H1 (cell line): Measurements from ENCODE around the gene HEATR5A. TPM values are rescaled to one million over a fixed set of nuclear protein-coding genes. Genes with fewer than 3 reads are reported as not detected.
A peak's percentile ranks its signal among the peaks of the same experiment; 100 is the strongest.

Experiments used
- CTCF ChIA-PET: fragments of 300-600 bp; sonication (Branson Sonifier 250); formaldehyde crosslinking; loops from one replicate; lab custom pipeline; 2021; ENCODE audit not compliant: partially characterized antibody; lab: Charles Lee
- POLR2A ChIA-PET: fragments of 300-600 bp; sonication (Branson Sonifier 250); formaldehyde crosslinking; loops from one replicate; lab custom pipeline; 2021; ENCODE audit warnings: inconsistent platforms; ENCODE audit not compliant: partially characterized antibody; lab: Charles Lee
- DNase-seq, 2 experiments: peaks; one replicate each; pipeline versions ENCODE4 v3.0.0 to v3.0.0-alpha.2; 2010 to 2022; ENCODE audit warnings: low spot score in 2 of 2, low read depth in 1 of 2, mixed read lengths in 1 of 2
- FAIRE-seq: peaks from 2 replicates; lab custom pipeline; 2011; peaks lifted over from hg19 to GRCh38; lab: Jason Lieb, UNC
- H2AFZ ChIP-seq: 2 replicates; pipeline ENCODE4 v1.8.1; 2012; ENCODE audit warnings: low read length, inconsistent platforms
- H2AK5ac ChIP-seq: 2 replicates; pipeline ENCODE4 v1.6.1; 2013; ENCODE audit warnings: low read depth, low read length
- H2BK120ac ChIP-seq: replicated peaks from 2 replicates; pipeline ENCODE3; 2013; ENCODE audit warnings: low read depth, low read length, inconsistent platforms
- H2BK12ac ChIP-seq: 2 replicates; pipeline ENCODE4 v1.6.1; 2013; ENCODE audit warnings: low read depth, low read length
- H2BK15ac ChIP-seq: 2 replicates; pipeline ENCODE4 v1.6.1; 2013; ENCODE audit warnings: low read length
- H2BK20ac ChIP-seq: 2 replicates; pipeline ENCODE4 v1.6.1; 2013; ENCODE audit warnings: low read length
- H2BK5ac ChIP-seq: 2 replicates; pipeline ENCODE4 v1.6.1; 2013; ENCODE audit warnings: low read depth, low read length
- H3K14ac ChIP-seq: 2 replicates; pipeline ENCODE4 v1.6.1; 2013; ENCODE audit warnings: inconsistent platforms; ENCODE audit not compliant: insufficient read length
- H3K18ac ChIP-seq: 2 replicates; pipeline ENCODE4 v1.6.1; 2013; ENCODE audit warnings: low read length; ENCODE audit errors: extremely low read depth
- H3K23ac ChIP-seq: 2 replicates; pipeline ENCODE4 v1.6.1; 2013; ENCODE audit warnings: inconsistent platforms; ENCODE audit not compliant: insufficient read length
- H3K23me2 ChIP-seq: 2 replicates; pipeline ENCODE4 v1.6.1; 2013; ENCODE audit warnings: low read depth, low read length
- H3K27ac ChIP-seq: 2 replicates; pipeline ENCODE4 v1.6.1; 2011; ENCODE audit warnings: low read depth, low read length, inconsistent platforms
- H3K27me3 ChIP-seq, 4 experiments: replicated peaks in 1 of 4; 1 replicate in 1 of 4; 2 replicates in 3 of 4; pipeline versions ENCODE4 v1.6.1 to v1.8.1; 2011 to 2013; ENCODE audit warnings: low read length in 3 of 4, mild to moderate bottlenecking in 3 of 4, inconsistent platforms in 2 of 4, mixed read lengths in 2 of 4, moderate library complexity in 1 of 4; ENCODE audit not compliant: control insufficient read depth in 3 of 4, insufficient read depth in 3 of 4; ENCODE audit errors: extremely low read depth in 1 of 4
- H3K36me3 ChIP-seq, 4 experiments: 2 replicates each; pipeline versions ENCODE4 v1.6.1 to v1.8.1; 2011 to 2013; ENCODE audit warnings: mild to moderate bottlenecking in 4 of 4, low read length in 3 of 4, moderate library complexity in 2 of 4, control low read depth in 1 of 4, inconsistent platforms in 1 of 4; ENCODE audit not compliant: insufficient read depth in 4 of 4, control insufficient read depth in 2 of 4
- H3K4ac ChIP-seq: replicated peaks from 2 replicates; pipeline ENCODE3; 2013; ENCODE audit warnings: low read length, low read depth, mixed read lengths, inconsistent platforms; ENCODE audit not compliant: insufficient read length
- H3K4me1 ChIP-seq, 4 experiments: replicated peaks in 1 of 4; 1 replicate in 1 of 4; 2 replicates in 3 of 4; pipeline versions ENCODE4 v1.6.1 to v1.8.1; 2011 to 2013; ENCODE audit warnings: low read length in 3 of 4, inconsistent platforms in 2 of 4, mixed read lengths in 1 of 4; ENCODE audit not compliant: insufficient read depth in 4 of 4, control insufficient read depth in 3 of 4
- H3K4me2 ChIP-seq, 2 experiments: 2 replicates each; pipeline versions ENCODE4 v1.6.1 to v1.8.1; 2011 to 2013; ENCODE audit warnings: low read depth in 2 of 2, low read length in 2 of 2, control low read depth in 1 of 2, inconsistent platforms in 1 of 2, mild to moderate bottlenecking in 1 of 2; ENCODE audit not compliant: insufficient read depth in 1 of 2
- H3K4me3 ChIP-seq, 4 experiments: fragments of 200-600, 300-600 bp in 1 of 4; sonication (generic), shearing (Covaris generic), sonication (Bioruptor Twin) in 1 of 4; 2 replicates each; pipeline versions ENCODE4 v1.5.1 to v1.8.1; 2011 to 2016; ENCODE audit warnings: low read length in 4 of 4, low read depth in 3 of 4, control low read depth in 2 of 4, inconsistent platforms in 2 of 4, mild to moderate bottlenecking in 2 of 4, mixed read lengths in 1 of 4, moderate library complexity in 1 of 4; ENCODE audit not compliant: insufficient read depth in 2 of 4; ENCODE audit errors: extremely low read depth in 1 of 4
- H3K56ac ChIP-seq: replicated peaks from 2 replicates; pipeline ENCODE3; 2013; ENCODE audit warnings: low read depth, mild to moderate bottlenecking, mixed read lengths, low read length, inconsistent platforms; ENCODE audit not compliant: insufficient read length
- H3K79me1 ChIP-seq: 2 replicates; pipeline ENCODE4 v1.6.1; 2013; ENCODE audit warnings: low read depth, low read length, control low read depth
- H3K79me2 ChIP-seq, 2 experiments: 2 replicates each; pipeline versions ENCODE4 v1.6.1 to v1.8.1; 2012 to 2013; ENCODE audit warnings: low read length in 2 of 2, mild to moderate bottlenecking in 2 of 2, inconsistent platforms in 1 of 2; ENCODE audit not compliant: insufficient read depth in 2 of 2, control insufficient read depth in 1 of 2
- H3K9ac ChIP-seq, 4 experiments: replicated peaks in 1 of 4; 1 replicate in 1 of 4; 2 replicates in 3 of 4; pipeline versions ENCODE4 v1.6.1 to v1.8.1; 2011 to 2013; ENCODE audit warnings: low read depth in 3 of 4, low read length in 3 of 4, control low read depth in 2 of 4, mild to moderate bottlenecking in 2 of 4, moderate library complexity in 2 of 4, inconsistent platforms in 1 of 4; ENCODE audit errors: extremely low read depth in 1 of 4
- H3K9me3 ChIP-seq, 2 experiments: 2 replicates each; pipeline versions ENCODE4 v1.6.1 to v1.8.1; 2012 to 2013; ENCODE audit warnings: mild to moderate bottlenecking in 2 of 2, moderate library complexity in 2 of 2, control low read depth in 1 of 2, inconsistent platforms in 1 of 2, low read depth in 1 of 2, low read length in 1 of 2, mixed read lengths in 1 of 2; ENCODE audit not compliant: insufficient read depth in 2 of 2
- H4K20me1 ChIP-seq, 2 experiments: replicated peaks in 1 of 2; 2 replicates each; pipeline versions ENCODE3 to v1.8.1; 2011 to 2013; ENCODE audit warnings: inconsistent platforms in 2 of 2, low read length in 2 of 2, mild to moderate bottlenecking in 1 of 2; ENCODE audit not compliant: insufficient read depth in 2 of 2, control insufficient read depth in 1 of 2
- H4K5ac ChIP-seq: 2 replicates; pipeline ENCODE4 v1.6.1; 2013; ENCODE audit warnings: low read length, low read depth, mixed read lengths, inconsistent platforms; ENCODE audit not compliant: insufficient read length
- H4K8ac ChIP-seq: 2 replicates; pipeline ENCODE4 v1.8.0; 2013; ENCODE audit warnings: mild to moderate bottlenecking, moderate library complexity, low read length, inconsistent platforms; ENCODE audit not compliant: insufficient read depth; ENCODE audit errors: extremely low read depth
- H4K91ac ChIP-seq: replicated peaks from 2 replicates; pipeline ENCODE3; 2013; ENCODE audit warnings: low read length, mixed read lengths, inconsistent platforms; ENCODE audit not compliant: insufficient read length
- ASH2L ChIP-seq: fragments of 200-600, 300-600 bp; sonication (generic); IDR thresholded peaks from one replicate; pipeline ENCODE4 v1.7.1; 2017; ENCODE audit warnings: low read length
- CEBPB ChIP-seq: IDR thresholded peaks from 2 replicates; pipeline ENCODE4 v1.6.1; 2012; ENCODE audit warnings: low read depth, low read length
- POLR2A ChIP-seq, 2 experiments: IDR thresholded peaks; 1 replicate in 1 of 2; 2 replicates in 1 of 2; pipeline ENCODE4 v1.6.1; 2011; ENCODE audit warnings: low read depth in 2 of 2, low read length in 2 of 2, mild to moderate bottlenecking in 2 of 2; ENCODE audit errors: control extremely low read depth in 1 of 2
- SIRT6 ChIP-seq: IDR thresholded peaks from one replicate; pipeline ENCODE4 v1.7.1; 2012; ENCODE audit warnings: low read length, inconsistent platforms
- USF2 ChIP-seq: IDR thresholded peaks from 2 replicates; pipeline ENCODE4 v1.6.1; 2011; ENCODE audit warnings: low read length, improper control_type of control experiment
- WGBS, 2 experiments: shearing (Covaris generic) in 1 of 2; methylation state at CpG; one replicate each; pipeline versions ENCODE4 v1.1.6 to v1.1.7; 2013 to 2015; ENCODE audit warnings: low lambda C conversion rate in 2 of 2, mixed read lengths in 2 of 2, inconsistent platforms in 1 of 2, low coverage in 1 of 2, missing lambda C conversion rate in 1 of 2; ENCODE audit not compliant: insufficient replicate concordance in 2 of 2, insufficient coverage in 1 of 2, insufficient read length in 1 of 2; ENCODE audit errors: extremely low coverage in 1 of 2, missing lambda C conversion rate in 1 of 2; 5-methylcytosine and 5-hydroxymethylcytosine counted together
- polyA plus RNA-seq, 7 experiments: library from polyadenylated mRNA; depleted of rRNA in 3 of 7; stranded (reverse) in 5 of 7; unstranded in 2 of 7; fragments of >200 nt in 5 of 7; fragments of 200-250 nt in 2 of 7; gene quantifications; 1 replicate in 5 of 7; 2 replicates in 1 of 7; 4 replicates in 1 of 7; pipeline versions ENCODE4 v1.2.1 to v1.2.3, GENCODE V29; 2011 to 2013; ENCODE audit warnings: missing spikeins in 2 of 7, mixed read lengths in 2 of 7
- total RNA-seq: library from RNA; stranded (reverse); fragmentation: NEBNext Ultra II Directional; extraction: Animal tissue kit (Norgen Biotek cat#: 25700); gene quantifications from 2 replicates; pipeline ENCODE4 v1.2.1, GENCODE V29; 2021

The HEATR5A gene
- total and polyA plus RNA-seq, 2 of the 8 experiments (the other 6 are each of a cell fraction or from before 2014, with no cell fraction given): 9.0 to 36.2 TPM

GRCh38 chr14:31341280-31341679 lies 79.1 kb downstream of the HEATR5A start:
- Histone ChIP-seq H3K14ac (no peak overlapping the region), H4K8ac (no peak overlapping the region), H3K27me3 (no peaks in the 10 kb centered on the region), H3K4me1 (no peaks in the 10 kb centered on the region), H3K27ac (no peak overlapping the region), H3K36me3 (peaks cover 0 to 2% (median 0%) of the 10 kb centered on the region in 4 experiments; a peak in 1 of 8 replicates), H2BK120ac (no peak overlapping the region), H3K18ac (no peak overlapping the region), H3K79me2 (no peaks in the 10 kb centered on the region), H3K4ac (no peak overlapping the region), H4K91ac (no peak overlapping the region), H2BK15ac (no peak overlapping the region), H3K56ac (no peak overlapping the region), H3K9ac (no peak overlapping the region), H2AFZ (no peak overlapping the region), H2BK20ac (no peak overlapping the region), H2AK5ac (no peak overlapping the region), H3K4me3 (no peak overlapping the region), H3K23me2 (no peaks in the 10 kb centered on the region), H3K9me3 (no peaks in the 10 kb centered on the region), H2BK12ac (no peak overlapping the region), H4K5ac (no peak overlapping the region), H3K23ac (no peak overlapping the region), H3K79me1 (no peaks in the 10 kb centered on the region), H4K20me1 (no peaks in the 10 kb centered on the region), H2BK5ac (no peak overlapping the region), H3K4me2 (no peak overlapping the region)
- 100% methylated on average over 3 of the region's 3 CpGs; no CpG with 5 or more reads in 1 of the 2 experiments for WGBS, 2 experiments
- CTCF ChIA-PET: interaction anchor here (1.1 kb wide), 1 partner anchor 11 kb away, joined by 3 read pairs; no protein-coding TSS in a partner anchor
- POLR2A ChIA-PET: no interaction called here
- TF ChIP-seq CEBPB (peak; percentile 53; the same call in 1 of the 2 replicates), POLR2A (IDR thresholded peaks at IDR 0.05; ENCODE audit: control extremely low read depth in 1 of 2, low read depth in 2 of 2, low read length in 2 of 2) (no peak), SIRT6 (no peak), ASH2L (no peak), USF2 (no peak)
- DNase-seq (no peak), FAIRE-seq (no peak)
